Endothelial cell of hepatic sinusoid (primary cell): ENCODE results near the gene PLOD2.

Source experiments
- in situ Hi-C: cut with HindIII; loops from 2 replicates; pipeline ENCODE4 v1.10.0; 2017; ENCODE audit warnings: low sequenced_read_pairs

Gene PLOD2

GRCh38 chr3:146106986-146107385 is 54.0 kb downstream of the PLOD2 start:
- in situ Hi-C loops = no loop called here

DNA sequence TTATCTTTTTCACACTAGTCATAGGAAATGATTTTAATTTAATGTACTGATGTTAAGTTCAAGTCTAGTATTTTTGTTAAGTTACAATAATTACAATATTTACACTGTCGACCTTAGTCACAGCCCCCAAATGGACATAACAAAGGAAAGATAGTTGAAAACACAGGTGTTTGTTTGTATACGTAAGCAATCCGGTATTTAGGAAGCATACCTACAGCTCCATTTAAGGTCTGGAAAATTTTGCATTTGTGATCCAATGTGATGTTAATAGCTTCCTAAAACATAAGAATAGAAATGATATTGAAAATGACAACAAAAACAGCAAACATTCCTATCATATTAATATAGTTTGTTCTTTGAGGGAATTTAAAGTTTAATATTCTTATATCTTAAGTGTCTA is 56.9 kb downstream of the PLOD2 start:
- in situ Hi-C loops = no loop called here

DNA sequence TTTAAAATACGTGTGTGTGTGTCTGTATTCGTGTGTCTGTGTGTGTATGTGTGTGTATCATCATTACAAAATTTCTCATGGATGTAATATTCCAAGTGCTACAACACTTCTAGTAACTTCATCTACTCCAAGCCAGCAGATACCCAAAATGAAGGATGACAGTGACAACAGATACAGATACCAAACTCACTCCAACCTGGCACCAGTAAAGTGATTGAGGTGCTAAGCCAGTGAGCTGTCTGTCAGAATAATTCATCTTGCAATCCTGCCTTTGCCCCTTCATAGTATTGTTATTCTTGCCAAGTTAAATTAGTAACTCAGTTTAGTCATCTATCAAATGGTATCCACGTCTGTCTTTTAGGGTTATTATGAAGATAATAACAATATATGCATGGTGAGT is 58.1 kb downstream of the PLOD2 start:
- in situ Hi-C loops = no loop called here

GRCh38 chr3:146101538-146101937 is 59.4 kb downstream of the PLOD2 start:
- in situ Hi-C loops = no loop called here

GRCh38 chr3:146100825-146101444 is 60.0 kb downstream of the PLOD2 start:
- in situ Hi-C loops = no loop called here

- in situ Hi-C loops = no loop called here
Observed at GRCh38 chr3:146100180-146100579, 60.8 kb downstream of the PLOD2 start.

- in situ Hi-C loops = no loop called here
Observed at GRCh38 chr3:146099316-146099715, 61.7 kb downstream of the PLOD2 start.

DNA sequence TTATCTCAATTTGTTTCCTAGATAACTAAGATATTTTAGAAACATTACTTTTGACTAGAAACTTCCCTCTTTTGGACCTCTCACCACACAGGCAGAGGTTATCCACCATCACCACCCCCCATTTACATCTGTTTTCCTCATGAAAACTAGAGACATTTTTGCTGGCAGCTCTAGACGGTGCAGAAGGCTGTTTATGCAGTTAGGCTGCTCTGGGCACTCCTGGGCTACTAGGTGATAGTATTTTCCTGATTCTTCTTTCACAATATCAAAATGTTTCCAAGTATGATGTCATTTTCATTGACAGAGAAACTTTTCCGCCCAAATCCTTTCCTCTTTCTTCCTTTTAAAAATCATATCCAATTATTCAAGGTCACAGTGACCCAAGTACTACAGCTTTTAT is 67.1 kb downstream of the PLOD2 start:
- in situ Hi-C loops = no loop called here

DNA sequence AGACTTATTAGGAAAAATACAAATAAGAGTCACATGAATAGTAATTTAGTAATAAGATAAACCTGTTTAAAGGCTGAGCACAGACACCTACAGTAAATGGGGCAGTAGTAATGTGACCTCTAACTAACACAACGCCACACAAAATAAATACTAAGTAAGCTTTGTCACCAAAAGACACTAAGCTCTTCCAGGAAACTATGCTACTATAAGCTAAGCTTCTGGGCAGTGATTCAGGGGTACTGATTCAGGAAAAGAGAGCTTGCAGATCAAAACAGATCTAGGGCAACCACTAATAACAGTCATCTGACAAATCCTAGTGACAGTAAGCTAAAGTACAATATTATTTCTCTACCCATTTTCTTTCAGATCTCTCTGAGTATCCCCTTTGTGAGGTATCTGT is 68.8 kb downstream of the PLOD2 start:
- in situ Hi-C loops = no loop called here

DNA sequence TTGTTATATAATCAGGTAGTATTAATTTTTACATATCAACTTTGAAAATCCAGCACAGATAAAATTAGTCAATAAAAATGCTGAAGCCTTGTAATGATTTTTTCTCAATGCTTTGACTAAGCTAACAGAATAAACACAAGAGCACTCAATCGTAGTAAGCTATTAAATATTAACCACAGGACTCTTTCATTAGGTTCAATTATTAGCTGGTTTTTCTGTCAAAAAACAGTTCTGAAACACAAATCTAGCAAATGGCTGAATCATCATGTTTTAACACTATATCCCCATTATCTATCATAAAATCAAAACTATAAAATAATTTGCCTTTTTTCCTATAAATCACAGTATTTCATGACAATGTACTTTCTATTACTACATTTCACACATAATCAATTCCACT is 69.6 kb downstream of the PLOD2 start:
- in situ Hi-C loops = no loop called here

GRCh38 chr3:146090521-146090920 is 70.5 kb downstream of the PLOD2 start:
- in situ Hi-C loops = no loop called here

DNA sequence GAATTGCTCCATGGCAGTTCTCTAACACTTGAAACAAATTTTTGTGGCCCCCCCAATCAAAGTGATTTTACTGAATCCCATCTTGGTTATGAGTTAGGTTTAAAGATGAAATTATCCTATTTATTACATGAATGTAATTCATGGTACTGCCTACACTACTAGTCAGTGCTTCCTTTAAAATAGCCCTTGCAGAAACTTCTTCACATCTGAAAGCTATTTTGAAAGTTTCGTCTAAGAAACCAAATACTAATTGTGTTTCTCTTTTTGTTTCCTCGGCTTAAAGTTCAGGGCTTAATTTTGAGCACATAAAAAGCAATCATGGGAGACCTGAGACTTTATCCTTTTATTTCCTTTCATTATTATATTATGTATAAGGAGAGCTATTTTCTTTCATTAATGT is 72.1 kb downstream of the PLOD2 start:
- in situ Hi-C loops = no loop called here

DNA sequence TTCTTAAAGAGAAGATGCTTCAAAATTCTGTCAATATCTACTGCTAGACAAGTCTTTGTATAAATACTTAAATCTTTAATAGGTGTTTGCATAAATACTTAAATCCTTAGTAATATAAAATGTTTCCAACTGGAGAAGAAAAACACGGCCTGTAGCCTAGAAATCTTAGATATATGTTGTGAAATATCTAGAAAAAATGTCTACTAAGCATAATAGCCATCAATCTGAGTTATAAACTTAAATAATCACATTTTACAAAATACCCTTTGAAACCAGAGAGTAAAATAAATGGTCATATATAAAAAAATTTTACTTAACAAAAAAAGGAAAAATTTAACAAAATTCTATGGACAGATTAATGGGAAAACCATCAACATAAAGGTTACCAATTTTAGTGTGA is 73.9 kb downstream of the PLOD2 start:
- in situ Hi-C loops = no loop called here

- in situ Hi-C loops = no loop called here
Observed at GRCh38 chr3:146086211-146086610, 74.8 kb downstream of the PLOD2 start.

- in situ Hi-C loops = no loop called here
Observed at GRCh38 chr3:146085678-146086077, 75.3 kb downstream of the PLOD2 start.

- in situ Hi-C loops = no loop called here
Observed at GRCh38 chr3:146080578-146080977, 80.4 kb downstream of the PLOD2 start.

DNA sequence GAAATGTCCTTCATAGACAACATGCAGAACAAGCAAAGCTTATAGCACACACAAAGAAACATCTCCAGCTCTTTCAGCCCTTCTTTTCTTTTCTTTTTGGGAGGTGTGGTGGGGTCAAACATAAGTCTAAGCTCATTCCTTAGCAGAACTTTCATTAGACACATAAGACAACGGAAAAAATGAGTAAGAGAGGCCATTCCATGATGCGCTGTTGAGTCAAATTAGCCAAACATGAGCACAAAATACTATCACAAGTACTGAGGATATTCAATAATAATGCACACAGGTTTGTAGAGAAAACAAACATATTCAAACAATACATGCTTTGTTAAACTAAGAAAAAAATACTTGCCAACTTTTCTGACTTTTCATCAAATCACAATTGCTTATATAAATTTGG is 83.0 kb downstream of the PLOD2 start:
- in situ Hi-C loops = no loop called here

DNA sequence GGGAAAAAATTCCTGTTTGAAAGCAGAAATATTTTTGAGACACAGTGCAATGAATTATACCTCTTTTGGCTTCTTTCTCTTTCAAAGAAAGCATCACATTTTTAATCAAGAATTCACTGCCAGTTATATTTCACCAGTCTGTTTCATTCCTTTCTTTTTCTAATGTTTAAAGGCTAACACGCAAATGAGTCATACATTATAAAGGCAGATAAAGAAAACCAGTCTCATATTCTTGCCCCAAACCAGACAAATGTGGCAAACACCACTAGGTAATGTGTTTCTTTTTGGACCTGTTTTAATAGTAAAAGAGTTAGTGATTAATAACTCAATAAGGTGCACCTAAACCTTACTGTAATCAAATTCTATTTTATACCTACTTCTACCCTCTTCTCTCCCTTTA is 83.8 kb downstream of the PLOD2 start:
- in situ Hi-C loops = no loop called here

GRCh38 chr3:146072824-146073223 is 88.2 kb downstream of the PLOD2 start:
- in situ Hi-C loops = loop anchor here (5.0 kb wide), 3 partner anchors 54 to 114 kb away; no protein-coding TSS in a partner anchor

DNA sequence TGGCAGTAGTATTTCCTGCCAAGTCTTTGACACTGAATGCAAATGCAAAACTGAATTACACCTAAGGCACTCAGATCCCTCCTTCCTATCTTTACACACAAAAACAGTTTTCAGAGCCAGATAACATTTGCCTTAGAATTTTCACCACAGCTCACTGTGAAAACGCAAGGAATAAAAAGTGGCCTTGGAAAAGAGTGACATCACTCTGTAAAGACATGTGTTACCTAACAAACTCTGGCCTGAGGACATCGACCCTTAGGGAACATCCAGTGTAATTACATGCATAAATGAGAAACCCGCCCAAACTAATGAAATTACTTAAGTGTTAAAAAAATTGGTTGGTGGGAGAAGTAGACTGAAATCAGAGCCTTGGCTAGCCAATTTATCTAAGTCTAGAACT is 88.9 kb downstream of the PLOD2 start:
- in situ Hi-C loops = loop anchor here (5.0 kb wide), 3 partner anchors 55 to 115 kb away; no protein-coding TSS in a partner anchor

DNA sequence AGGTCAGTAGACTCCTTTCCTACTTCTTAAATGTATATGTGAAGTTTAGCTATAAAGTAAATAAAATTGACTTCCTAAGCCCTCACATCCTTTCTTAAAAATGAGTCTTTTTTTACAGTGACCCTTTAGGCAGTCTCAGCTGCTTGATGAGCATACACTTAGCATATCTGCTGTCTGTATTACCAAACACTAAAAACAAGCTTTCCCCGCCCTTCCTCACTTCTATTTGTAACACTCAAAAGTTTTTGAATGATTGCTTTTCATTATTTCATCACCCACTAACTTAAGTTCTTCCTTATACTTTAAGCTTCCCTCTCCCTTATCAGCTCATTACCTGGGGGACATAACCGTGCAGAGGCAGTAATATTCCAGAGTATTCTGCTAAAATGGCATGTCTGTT is 89.4 kb downstream of the PLOD2 start:
- in situ Hi-C loops = loop anchor here (5.0 kb wide), 3 partner anchors 56 to 116 kb away; no protein-coding TSS in a partner anchor

GRCh38 chr3:146067048-146067447 is 93.9 kb downstream of the PLOD2 start:
- in situ Hi-C loops = no loop called here

DNA sequence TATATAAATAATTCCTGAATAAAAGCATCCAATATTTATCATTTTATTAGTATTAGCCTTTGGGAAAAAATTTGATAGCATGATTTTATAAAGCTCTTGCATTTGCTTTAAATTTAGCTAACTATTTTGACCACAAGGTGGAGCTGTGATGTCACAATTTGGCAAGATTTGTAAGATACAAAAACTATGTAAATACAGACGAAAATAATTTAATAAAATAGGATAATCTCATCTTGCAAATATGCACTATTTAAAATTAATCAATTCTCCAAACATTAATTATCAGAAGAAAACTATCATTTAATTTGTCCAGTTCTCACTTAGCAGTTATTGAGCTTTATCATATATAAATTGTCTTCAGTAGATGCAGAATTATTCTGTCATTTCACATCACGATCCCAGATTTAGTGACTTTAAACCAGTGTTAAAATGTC is 95.4 kb downstream of the PLOD2 start:
- in situ Hi-C loops = no loop called here
